SKM-1 (cell line): ENCODE measurements around the gene MDGA2.
"Not testable (repeated sequence)": the region's sequence is repeated elsewhere in the genome, so short reads cannot be mapped to it uniquely, and the experiment has no call there.

ENCODE experiments used
- DNase-seq: peaks from one replicate; lab custom pipeline; 2025; ENCODE audit not compliant: unreplicated experiment; lab: John Stamatoyannopoulos, UW

Gene MDGA2

GRCh38 chr14:47345016-47345415, 330.4 kb downstream of the MDGA2 start:
- no peak for DNase-seq

DNA sequence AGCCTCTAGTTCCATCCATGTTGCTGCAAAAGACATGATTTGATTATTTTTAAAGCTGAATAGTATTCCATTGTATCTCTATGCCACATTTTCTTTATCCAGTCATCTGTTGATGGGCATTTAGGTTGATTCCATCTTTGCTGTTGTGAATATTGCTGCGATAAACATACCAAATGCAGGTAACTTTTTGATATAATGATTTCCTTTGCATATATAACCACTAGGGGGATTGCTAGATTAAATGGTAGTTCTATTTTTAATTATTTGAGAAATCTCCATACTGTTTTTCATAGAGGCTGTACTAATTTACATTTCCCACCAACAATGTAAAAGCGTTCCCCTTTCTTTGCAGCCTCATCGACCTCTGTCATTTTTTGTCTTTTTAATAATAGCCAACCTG, 342.5 kb downstream of the MDGA2 start:
- DNase-seq = no peak

DNA sequence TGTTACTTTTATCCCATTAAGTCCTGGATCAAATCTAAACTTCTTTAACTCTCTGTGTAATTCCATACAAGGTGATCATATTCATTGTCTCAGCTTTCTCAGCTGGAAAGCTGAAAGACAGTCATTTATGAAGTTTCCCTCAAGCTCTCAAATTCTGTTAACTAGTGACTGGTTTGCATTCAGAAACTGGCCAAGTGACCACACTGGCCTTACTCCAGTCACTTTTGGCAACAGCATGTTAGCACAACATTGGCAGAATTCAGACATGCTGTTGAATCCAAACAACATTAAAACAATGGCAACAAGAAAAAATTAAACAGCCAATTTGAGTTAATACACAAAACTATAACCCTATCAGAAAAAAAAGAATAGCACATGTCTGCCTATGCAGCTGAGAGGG, 343.3 kb downstream of the MDGA2 start:
- no peak for DNase-seq

- no peak for DNase-seq
Measured at GRCh38 chr14:47328376-47328775, 347.0 kb downstream of the MDGA2 start.

GRCh38 chr14:47327336-47327735, 348.1 kb downstream of the MDGA2 start:
- no peak for DNase-seq

- DNase-seq = no peak
Measured at GRCh38 chr14:47322751-47323150, 352.7 kb downstream of the MDGA2 start.

- no peak for DNase-seq
Measured at GRCh38 chr14:47302121-47302520, 373.3 kb downstream of the MDGA2 start.

DNA sequence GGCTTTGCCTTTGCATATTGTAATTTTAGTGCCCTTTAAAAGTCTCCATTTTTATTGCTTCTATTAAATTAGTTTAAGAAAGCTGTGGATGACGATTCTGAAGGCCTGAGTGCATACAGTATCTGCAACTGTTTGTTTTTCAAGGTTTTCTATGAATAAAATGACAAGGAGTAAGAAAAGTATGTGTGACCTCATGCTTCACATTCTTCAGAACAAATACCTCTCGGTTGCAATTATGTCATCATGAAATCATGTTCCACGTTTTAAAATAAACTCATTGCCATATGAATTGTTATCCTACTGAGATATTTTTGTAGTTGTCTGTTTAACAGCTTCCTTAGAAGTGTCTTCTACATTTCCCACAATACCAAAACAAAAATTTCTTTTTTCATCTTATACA, 374.6 kb downstream of the MDGA2 start:
- no peak for DNase-seq

GRCh38 chr14:47297374-47297773, 378.0 kb downstream of the MDGA2 start:
- DNase-seq = no peak

GRCh38 chr14:47284283-47284682, 391.1 kb downstream of the MDGA2 start:
- DNase-seq = no peak

- DNase-seq = not testable (repeated sequence)
Measured at GRCh38 chr14:47281761-47282160, 393.6 kb downstream of the MDGA2 start.

- no peak for DNase-seq
Measured at GRCh38 chr14:47278233-47278842, 397.1 kb downstream of the MDGA2 start.

DNA sequence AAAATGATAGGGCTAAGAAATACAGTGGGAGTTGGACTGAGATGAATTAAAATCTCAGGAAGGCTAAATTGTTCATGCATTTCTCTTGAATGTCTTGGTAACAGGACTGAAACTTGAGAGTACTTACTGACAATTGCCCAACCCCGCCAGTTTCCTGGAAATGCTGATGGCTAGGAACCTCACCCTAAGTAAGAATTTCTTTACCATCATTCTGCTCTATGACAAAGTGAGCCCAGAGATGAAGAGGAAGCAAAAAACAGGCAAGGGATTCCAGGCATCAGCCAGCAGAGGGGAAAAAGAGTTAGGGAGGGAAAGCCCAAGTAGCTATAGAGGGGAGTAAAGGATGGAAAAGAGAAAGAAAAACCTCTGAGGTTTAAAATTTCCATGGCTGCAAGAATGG, 397.7 kb downstream of the MDGA2 start:
- DNase-seq = no peak

DNA sequence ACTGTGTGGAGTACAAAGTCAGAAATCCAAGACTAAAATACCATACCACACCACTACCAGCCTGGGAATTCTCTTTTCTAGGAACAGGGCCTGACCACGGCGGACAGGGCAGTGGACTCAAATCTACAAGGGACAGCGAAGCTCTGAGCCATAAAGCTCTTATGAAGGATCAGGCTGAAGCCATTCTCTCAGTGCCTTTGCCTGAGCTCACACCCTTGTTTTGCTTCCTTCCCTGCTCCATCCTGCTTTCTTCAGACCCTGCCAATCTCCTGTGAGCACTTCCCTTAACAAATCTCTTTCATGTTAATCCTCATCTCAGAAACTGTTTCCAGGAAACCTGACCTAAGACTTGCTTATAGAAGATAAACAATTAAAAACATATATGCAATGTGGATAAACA, 398.5 kb downstream of the MDGA2 start:
- no peak for DNase-seq

DNA sequence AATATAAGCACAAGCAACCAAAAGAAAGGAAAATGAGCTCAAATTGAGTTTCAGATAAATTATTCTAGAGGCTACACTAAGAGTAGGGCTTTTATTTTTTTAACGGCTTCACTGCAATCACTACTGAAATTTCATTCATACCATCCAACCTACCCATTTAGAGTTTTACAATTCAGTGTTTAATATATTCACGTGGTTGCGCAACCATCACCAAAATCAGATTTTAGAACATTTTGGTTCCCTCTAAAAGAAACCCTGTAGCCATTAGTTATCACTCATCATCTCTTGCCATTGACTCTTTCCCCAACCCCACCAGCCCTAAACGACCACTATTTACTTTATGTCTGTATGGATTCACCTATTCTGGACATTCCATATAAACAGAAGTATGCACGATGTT, 401.5 kb downstream of the MDGA2 start:
- DNase-seq = no peak

DNA sequence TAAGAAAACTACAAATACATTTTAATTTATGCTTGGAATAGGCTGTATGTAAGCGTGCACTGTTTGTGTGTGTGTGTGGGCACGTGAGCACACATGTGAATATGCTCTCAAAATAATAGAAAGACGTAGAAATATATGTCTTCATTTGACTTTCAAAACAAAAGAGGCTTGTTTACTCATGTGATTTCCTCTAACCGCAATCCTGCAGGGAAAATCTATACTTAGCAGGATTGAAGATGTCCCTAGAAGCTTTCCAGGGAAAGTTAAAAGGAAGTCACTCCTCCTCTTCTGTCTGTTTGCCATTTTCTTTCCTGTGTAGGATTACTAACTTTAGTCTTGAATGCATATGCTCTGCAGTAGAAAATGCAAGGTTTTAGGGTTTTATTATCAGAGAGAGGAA, 404.7 kb downstream of the MDGA2 start:
- no peak for DNase-seq

- DNase-seq = no peak
Measured at GRCh38 chr14:47269756-47270492, 405.5 kb downstream of the MDGA2 start.

DNA sequence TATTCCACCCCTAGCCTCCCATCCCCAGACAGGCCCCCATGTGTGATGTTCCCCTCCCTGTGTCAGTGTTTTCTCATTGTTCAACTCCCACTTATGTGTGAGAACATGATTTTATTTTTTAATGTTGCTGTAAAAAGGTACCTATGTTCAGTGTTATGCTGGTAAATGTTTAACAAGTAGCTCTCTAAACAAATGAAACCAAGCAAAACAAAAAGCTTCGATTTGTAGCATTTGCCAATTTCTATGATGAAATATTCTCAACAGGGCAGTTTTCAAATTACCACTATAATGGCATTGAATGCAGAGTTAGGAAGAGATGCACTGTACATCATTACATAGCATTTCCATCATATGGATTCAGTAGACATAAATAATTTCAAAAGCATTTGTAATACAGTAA, 410.6 kb downstream of the MDGA2 start:
- no peak for DNase-seq

DNA sequence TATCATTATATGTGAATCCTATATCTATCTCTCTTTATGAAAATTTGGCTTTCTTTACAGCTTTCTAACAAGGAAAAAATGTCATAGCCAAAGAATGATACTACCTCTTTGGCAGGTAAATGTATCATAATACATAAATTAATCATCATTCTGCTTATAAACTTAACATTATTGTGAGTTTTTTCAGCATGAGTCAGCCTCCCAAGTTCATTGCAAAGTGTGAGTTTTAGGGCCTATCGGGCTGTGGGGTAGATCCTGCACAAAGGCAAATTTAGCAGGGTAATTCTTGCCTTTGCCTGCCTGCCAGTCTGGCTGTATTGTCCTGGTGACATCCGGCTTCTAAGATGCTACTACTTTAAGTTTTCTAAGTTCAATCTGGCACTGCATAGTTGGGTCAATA, 412.6 kb downstream of the MDGA2 start:
- no peak for DNase-seq

DNA sequence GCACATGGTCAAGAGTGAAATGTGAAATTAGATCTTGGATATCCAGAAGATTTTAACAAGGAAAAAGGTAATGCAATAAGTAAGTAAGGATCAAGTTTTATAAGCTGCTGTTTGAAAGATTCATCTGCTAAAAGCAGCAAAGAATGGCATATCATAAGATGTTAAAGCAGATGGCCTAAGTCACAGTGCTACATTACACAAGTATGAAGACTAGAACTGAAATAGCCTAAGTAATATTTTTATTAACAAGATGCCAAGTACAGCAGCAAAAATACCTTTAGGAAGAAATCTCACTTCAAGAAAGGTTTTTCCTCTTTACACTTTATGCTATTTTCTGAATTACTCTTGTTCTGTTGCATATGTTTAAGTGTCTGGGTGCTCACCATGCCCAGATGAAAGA, 414.1 kb downstream of the MDGA2 start:
- DNase-seq = no peak

- no peak for DNase-seq
Measured at GRCh38 chr14:47259796-47260195, 415.6 kb downstream of the MDGA2 start.

DNA sequence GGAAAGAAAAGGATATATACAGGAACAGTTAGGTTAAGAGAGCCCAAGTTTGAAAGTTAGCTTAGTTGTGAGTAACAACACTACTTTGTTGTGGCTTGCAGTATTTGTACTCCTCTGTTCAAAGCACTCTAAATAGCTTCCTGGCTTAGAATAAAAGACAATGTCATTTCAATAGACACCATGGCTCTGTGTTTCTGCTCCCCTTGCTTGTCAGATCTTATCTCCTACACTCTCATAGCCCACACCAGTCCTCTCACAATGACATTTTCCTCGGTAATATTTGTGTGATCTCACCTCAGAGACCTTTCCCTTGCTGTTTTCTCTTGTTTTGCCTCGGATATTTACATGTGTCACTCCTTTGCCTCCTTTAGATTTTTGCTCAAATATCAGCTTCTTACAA, 418.4 kb downstream of the MDGA2 start:
- DNase-seq = no peak

DNA sequence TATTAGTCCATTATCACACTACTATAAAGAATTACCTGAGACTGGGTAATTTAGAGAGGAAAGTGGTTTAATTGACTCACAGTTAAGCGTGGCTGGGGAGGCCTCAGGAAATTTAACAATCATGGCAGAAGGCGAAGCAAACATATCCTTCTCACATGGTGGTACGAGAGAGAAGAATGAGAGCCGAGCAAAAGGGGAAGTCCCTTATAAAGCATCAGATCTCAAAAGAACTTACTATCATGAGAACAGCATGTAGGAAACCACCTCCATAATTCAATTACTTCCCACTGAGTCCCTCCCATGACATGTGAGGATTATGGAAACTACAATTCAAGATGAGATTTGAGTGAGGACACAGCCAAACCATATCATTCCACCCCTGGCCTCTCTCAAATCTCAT, 422.6 kb downstream of the MDGA2 start:
- no peak for DNase-seq
